ENCODE data around the gene SPOCK2. TPM values are rescaled to one million over a fixed set of nuclear protein-coding genes. Genes with fewer than 3 reads are reported as not detected.

SPOCK2 gene
- total and polyA plus RNA-seq, 2 of the 4 experiments (the other 2 are of a cell fraction): 0.02 TPM; not detected in 1

DNA sequence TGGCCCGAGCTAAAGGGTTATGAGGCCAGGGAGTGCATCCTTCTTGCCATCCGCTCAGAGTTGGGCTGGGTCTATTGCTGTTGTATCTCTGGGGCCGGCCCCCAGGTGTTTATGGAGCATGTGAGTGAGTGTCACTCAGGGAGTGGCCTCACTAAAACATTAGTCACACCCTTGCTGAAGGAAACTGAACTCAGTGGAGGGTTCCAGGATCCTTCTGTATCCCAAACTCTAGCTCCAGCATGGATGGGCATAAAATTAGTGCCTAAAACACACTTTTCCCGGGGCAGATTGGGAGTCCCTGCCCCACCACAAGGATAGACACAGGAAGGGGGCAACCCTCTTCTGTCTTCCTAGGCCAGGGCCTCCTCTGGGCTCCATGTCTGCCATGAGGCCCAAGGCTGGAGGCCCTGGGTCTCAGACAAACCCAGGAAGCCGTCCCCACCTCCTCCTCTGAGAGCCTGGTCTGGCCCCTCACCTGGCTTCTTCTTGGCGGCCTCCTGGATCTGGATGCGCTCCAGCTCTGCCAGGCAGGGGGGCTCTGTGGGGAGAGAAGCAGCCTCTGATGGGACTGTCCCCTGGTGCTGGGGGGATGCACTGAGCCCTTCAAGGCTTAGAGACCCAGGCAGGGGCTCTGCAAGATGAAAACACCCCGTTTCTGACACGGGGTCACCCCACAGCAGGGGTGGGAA, 24.5 kb downstream of the SPOCK2 start:
- Histone ChIP-seq H3K4me2 (ENCODE audit: low read depth, low read length) (no peak overlapping the region), H4K20me1 (ENCODE audit: insufficient read depth, low read length) (no peaks in the 10 kb centered on the region), H3K4me1 (ENCODE audit: control insufficient read depth, insufficient read depth, low read length) (no peaks in the 10 kb centered on the region), H2BK120ac (ENCODE audit: low read depth, low read length) (no peak overlapping the region), H3K56ac (ENCODE audit: extremely low read depth, insufficient read depth, low read length) (no peak overlapping the region), H3K18ac (ENCODE audit: low read depth, low read length) (no peak overlapping the region), H3K9me1 (ENCODE audit: insufficient read depth, low read length) (no peaks in the 10 kb centered on the region), H2AK5ac (ENCODE audit: low read depth, low read length) (no peak overlapping the region), H4K91ac (ENCODE audit: insufficient read depth, low read depth, low read length) (no peak overlapping the region), H3K79me1 (ENCODE audit: low read depth in 1 of 2, low read length in 2 of 2) (no peaks in the 10 kb centered on the region), H3K36me3 (ENCODE audit: control insufficient read depth, insufficient read depth, low read length) (no peaks in the 10 kb centered on the region), H4K5ac (ENCODE audit: low read depth, low read length) (no peak overlapping the region), H3K9me3 (ENCODE audit: control insufficient read depth, insufficient read depth, low read length) (no peaks in the 10 kb centered on the region), H2AFZ (replicated peaks; ENCODE audit: low read length, poor library complexity) (no peak overlapping the region), H2BK5ac (ENCODE audit: low read depth, low read length, poor library complexity, severe bottlenecking) (no peak overlapping the region), H3K4ac (ENCODE audit: low read depth, low read length) (no peak overlapping the region), H3K27me3 (ENCODE audit: control insufficient read depth, insufficient read depth, low read length) (peaks cover 49% of the 10 kb centered on the region), H3K14ac (replicated peaks; ENCODE audit: low read depth, low read length) (no peak overlapping the region), H2AK9ac (replicated peaks; ENCODE audit: low read depth, low read length, poor library complexity) (no peak overlapping the region), H4K8ac (ENCODE audit: low read depth in 2 of 2, low read length in 2 of 2) (no peak overlapping the region), H3K4me3 (ENCODE audit: insufficient read depth, low read depth, low read length) (no peak overlapping the region), H2BK15ac (ENCODE audit: low read depth, low read length) (no peak overlapping the region), H2BK20ac (ENCODE audit: low read depth, low read length) (no peak overlapping the region), H3K9ac (ENCODE audit: low read depth, low read length) (no peak overlapping the region), H3K27ac (ENCODE audit: insufficient read depth, low read length) (no peak overlapping the region), H3K23ac (ENCODE audit: low read depth, low read length) (no peak overlapping the region)
- in situ Hi-C loops (cut with MboI; ENCODE audit: low sequenced_read_pairs): no loop called here
- CTCF ChIA-PET: interaction anchor here (1.0 kb wide), 1 partner anchor 15 kb away, joined by 4 read pairs; no protein-coding TSS in a partner anchor
- TF ChIP-seq, protein P1, sequence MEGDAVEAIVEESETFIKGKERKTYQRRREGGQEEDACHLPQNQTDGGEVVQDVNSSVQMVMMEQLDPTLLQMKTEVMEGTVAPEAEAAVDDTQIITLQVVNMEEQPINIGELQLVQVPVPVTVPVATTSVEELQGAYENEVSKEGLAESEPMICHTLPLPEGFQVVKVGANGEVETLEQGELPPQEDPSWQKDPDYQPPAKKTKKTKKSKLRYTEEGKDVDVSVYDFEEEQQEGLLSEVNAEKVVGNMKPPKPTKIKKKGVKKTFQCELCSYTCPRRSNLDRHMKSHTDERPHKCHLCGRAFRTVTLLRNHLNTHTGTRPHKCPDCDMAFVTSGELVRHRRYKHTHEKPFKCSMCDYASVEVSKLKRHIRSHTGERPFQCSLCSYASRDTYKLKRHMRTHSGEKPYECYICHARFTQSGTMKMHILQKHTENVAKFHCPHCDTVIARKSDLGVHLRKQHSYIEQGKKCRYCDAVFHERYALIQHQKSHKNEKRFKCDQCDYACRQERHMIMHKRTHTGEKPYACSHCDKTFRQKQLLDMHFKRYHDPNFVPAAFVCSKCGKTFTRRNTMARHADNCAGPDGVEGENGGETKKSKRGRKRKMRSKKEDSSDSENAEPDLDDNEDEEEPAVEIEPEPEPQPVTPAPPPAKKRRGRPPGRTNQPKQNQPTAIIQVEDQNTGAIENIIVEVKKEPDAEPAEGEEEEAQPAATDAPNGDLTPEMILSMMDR (conservative IDR thresholded peaks at IDR 0.05; ENCODE audit: low read depth, low read length): no peak
- no peak for TF ChIP-seq NFE2L2 (IDR thresholded peaks at IDR 0.05; ENCODE audit: low read depth, low read length)
- no peak for TF ChIP-seq RAD21 (IDR thresholded peaks at IDR 0.05; ENCODE audit: low read length)
- TF ChIP-seq MXI1 (IDR thresholded peaks at IDR 0.05; ENCODE audit: borderline replicate concordance, low read depth, low read length): no peak
- TF ChIP-seq, protein P2, sequence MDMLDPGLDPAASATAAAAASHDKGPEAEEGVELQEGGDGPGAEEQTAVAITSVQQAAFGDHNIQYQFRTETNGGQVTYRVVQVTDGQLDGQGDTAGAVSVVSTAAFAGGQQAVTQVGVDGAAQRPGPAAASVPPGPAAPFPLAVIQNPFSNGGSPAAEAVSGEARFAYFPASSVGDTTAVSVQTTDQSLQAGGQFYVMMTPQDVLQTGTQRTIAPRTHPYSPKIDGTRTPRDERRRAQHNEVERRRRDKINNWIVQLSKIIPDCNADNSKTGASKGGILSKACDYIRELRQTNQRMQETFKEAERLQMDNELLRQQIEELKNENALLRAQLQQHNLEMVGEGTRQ (IDR thresholded peaks at IDR 0.05; ENCODE audit: low read depth, low read length): no peak
- no peak for TF ChIP-seq CEBPB (IDR thresholded peaks at IDR 0.05; ENCODE audit: low read depth, low read length)
- no peak for TF ChIP-seq RCOR1 (IDR thresholded peaks at IDR 0.05; ENCODE audit: insufficient replicate concordance, low read length)
- TF ChIP-seq MAFK (IDR thresholded peaks at IDR 0.05; ENCODE audit: low read depth, low read length): no peak
- TF ChIP-seq FOS (IDR thresholded peaks at IDR 0.05; ENCODE audit: low read depth, low read length): no peak
- TF ChIP-seq, protein P3, sequence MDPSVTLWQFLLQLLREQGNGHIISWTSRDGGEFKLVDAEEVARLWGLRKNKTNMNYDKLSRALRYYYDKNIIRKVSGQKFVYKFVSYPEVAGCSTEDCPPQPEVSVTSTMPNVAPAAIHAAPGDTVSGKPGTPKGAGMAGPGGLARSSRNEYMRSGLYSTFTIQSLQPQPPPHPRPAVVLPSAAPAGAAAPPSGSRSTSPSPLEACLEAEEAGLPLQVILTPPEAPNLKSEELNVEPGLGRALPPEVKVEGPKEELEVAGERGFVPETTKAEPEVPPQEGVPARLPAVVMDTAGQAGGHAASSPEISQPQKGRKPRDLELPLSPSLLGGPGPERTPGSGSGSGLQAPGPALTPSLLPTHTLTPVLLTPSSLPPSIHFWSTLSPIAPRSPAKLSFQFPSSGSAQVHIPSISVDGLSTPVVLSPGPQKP (IDR thresholded peaks at IDR 0.05; ENCODE audit: borderline replicate concordance, low read depth, low read length): no peak
- no peak for TF ChIP-seq SMC3 (IDR thresholded peaks at IDR 0.05; ENCODE audit: low read depth, low read length)
- TF ChIP-seq RFX5 (IDR thresholded peaks at IDR 0.05; ENCODE audit: low read depth, low read length): no peak
- no TSS peak for BruUV-seq (replicated peaks)
- ATAC-seq (ENCODE audit: low read depth): no peak
- 75% methylated on average over 2 of the region's 9 CpGs; no CpG with 5 or more reads in 1 of the 2 experiments for WGBS, 2 experiments (ENCODE audit: extremely low coverage in 2 of 2, insufficient read length in 1 of 2)
- intact Hi-C loops (cut with micrococcal nuclease): no loop called here
- POLR2A ChIA-PET (ENCODE audit: unreplicated experiment): no interaction called here
- dilution Hi-C loops (cut with HindIII; ENCODE audit: low sequenced_read_pairs, unreplicated experiment): no loop called here
- no peak for DNase-seq
